HG03095 (cell line): ENCODE measurements around the gene REEP2.

ENCODE experiments used
- ATAC-seq: cut with Tn5 transposase; IDR thresholded peaks from one replicate; pipeline ENCODE4 v1.9.1; 2021; ENCODE audit warnings: moderate library complexity; ENCODE audit not compliant: unreplicated experiment

The REEP2 gene

GRCh38 chr5:138491669-138492559 is 53.1 kb downstream of the REEP2 start:
- peak; percentile 100 for ATAC-seq

DNA sequence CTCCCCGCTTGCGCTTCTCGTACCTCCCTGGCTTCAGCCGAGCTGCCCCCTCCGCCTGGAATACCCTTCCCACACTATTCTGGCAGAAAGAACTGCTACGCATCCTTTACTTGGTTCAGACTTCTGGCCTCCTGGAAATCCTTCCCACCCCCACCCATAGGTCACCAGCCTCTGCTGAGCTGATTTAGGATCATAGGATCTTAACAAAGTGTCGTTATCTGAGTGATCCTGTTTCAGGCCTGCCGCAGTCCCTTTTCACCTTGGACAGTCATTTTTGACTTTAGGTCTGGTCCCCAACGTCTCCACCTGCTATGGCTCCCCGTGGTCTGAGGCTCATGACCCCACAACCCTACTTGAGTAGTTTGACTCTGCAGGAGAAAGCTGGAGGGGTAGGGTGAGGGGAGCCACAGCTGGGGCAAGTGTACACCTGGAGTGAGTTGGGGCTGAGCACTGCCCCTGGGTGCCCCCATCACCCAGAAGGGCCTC is 53.7 kb downstream of the REEP2 start:
- ATAC-seq = no peak

GRCh38 chr5:138495351-138495750 is 56.5 kb downstream of the REEP2 start:
- no peak for ATAC-seq
